GM18511 (cell line): ENCODE results near the gene TSHZ1.

Experiments
- ATAC-seq: cut with Tn5 transposase; IDR thresholded peaks from one replicate; pipeline ENCODE4 v1.9.1; 2021; ENCODE audit warnings: mild to moderate bottlenecking, moderate library complexity; ENCODE audit not compliant: unreplicated experiment

TSHZ1 gene

DNA sequence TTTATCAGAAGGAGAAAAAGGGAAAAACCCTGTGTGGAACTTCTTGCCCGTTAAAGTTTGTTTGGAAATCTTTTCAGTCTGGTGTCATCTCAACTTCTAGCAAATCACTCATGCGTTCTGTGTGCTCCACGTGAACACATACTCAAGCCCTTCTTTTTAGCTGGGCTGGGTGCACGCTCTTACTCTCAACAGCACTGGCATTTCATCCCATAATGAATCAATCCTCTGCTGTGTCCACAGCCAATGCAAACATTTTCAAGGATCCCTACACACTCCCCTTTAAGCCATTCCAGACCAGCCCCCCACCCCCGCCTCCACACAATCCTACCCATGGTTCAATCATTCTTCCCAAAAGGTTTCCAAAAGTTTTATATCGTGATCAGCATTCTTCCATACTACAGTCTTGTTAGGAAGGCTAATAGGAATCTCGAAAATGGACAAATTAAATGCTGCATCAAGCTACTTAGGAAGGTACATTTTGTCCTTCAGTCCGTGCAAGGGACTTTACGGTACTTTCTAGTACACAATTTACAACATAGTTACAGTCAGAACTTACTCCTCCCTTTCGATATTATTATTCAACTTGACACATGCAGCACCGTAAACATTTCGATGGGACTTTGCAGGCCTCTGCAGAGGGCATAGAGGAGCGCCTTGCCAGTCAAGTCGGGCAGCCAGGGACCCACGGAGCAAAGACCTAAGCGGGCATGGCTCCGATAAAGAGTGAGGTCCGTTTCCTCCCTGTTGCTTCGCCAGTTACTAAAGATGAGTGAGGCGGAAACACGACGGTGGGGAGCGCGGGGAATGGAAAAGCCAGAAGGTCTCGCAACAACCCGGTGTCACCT, 3.1 kb upstream of the TSHZ1 start:
- ATAC-seq = peak; percentile 0

GRCh38 chr18:75208155-75208835, 2.3 kb upstream of the TSHZ1 start:
- ATAC-seq = peak; percentile 9

- ATAC-seq = peak; percentile 11
Observed at GRCh38 chr18:75208836-75209128, 1.8 kb upstream of the TSHZ1 start.

- ATAC-seq = peak; percentile 47
Observed at GRCh38 chr18:75209129-75209950, 1.3 kb upstream of the TSHZ1 start, which contains the start of gene PTGR3. Gene PTGR3 (minus strand): TSS chr18:75209139. CDS start chr18:75209058, 81 bp downstream.

DNA sequence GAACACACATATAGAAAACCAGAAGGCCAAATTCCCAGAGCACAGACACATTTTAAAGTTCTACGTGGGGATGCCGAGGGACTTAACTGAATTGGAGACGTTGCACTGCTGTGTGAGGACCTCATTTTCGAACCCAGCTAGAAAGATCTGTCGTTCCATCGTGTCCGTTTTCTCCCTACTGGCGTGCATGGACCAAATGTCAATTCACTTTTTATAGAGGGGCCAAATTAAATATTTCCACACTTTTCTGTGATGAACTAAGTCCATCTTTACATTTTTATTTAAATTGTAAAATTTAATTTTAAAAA, 692 bp upstream of the TSHZ1 start:
- ATAC-seq = no peak

- no peak for ATAC-seq
Observed at GRCh38 chr18:75211002-75211621, 515 bp downstream of the TSHZ1 start.

- ATAC-seq = no peak
Observed at GRCh38 chr18:75211626-75211952, 992 bp downstream of the TSHZ1 start.

DNA sequence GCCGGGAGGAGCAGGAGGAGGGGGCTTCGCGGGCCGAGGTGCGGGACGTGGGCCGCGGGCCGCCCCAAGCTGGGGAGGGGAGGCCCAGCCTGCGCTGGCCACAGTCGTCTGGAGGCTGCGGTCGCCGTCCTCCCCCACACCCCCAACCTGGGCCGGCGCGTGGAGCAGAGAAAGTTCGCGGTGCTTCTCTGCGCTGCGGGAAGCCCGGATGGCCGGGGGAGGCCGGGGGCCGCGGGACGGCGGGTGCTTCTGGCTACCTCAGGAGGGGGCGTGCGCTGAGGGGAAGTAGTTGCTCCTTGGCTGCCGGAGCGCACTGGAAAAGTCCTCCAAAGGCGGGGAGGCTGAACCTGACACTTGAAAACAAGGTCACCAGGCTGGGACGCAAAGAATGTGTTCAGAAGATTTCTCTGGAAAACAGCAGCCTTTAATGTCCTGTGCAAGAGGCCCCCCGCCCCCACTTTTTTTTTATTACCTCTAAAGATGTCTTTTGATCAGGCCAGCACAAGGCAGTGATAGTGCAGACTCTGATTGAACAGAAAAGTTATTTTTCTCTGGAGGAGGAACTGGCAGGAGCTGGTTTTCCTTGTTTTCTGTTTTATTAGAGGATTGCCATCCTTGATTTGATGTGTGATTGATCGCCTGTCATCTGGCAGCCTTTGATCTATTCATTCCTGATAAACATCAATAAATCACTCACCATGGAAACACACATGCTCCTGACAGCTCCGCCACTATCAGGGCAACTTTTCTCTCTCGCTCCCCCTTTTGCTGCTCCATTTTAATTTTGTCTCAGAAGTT, 1.6 kb downstream of the TSHZ1 start:
- ATAC-seq = no peak

DNA sequence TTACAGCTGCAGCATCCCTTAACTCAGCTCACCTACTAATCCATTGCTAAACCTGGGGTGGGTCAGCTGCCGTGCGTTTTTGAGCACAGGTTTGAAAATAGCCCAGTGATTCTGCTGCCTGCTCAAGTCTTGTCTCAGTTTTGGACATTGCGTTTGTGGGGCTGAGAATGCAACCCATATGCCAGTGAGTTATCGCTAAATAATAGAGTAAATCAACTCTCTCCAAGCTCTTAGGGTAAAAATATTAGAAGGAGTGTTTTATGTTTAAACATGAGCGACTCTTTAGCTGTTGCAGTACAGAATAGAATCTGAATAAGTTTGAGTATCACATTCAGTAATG, 2.1 kb downstream of the TSHZ1 start:
- ATAC-seq = no peak

GRCh38 chr18:75213611-75214331, 3.2 kb downstream of the TSHZ1 start:
- no peak for ATAC-seq

- ATAC-seq = no peak
Observed at GRCh38 chr18:75214332-75214690, 3.7 kb downstream of the TSHZ1 start.

DNA sequence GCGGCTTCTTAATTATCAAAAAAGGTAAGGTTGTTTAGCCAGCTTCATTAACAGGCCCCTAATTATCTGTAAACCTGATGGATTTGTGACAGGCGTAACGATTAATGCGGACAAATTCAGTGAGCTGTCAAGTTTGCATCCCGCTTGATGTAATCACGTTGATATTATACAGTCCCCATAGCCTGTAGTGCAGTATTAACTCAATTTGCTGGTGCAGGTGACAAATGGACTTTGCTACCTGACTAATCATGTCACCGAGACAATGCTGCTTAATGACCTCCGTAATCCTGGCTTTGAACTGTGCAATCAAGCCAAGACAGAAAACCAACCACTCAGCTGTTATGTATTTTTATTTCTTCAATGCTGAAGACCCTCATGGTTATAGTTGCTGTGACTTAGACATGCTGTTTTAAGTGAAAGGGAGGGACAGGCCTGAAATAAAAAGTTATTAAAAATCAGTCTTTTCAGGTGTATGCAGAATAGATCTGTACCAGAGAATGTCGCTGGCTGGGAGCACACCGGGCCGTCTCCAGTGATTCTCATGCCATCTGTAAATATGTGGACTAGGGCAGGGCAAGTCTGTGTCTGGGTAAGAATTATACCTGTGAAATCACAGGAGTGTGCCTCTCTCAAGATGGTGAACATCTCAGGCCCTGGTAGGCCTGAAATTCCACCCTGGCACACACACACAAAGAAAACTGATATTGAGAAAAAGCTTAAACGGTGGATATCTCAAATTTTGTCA, 4.3 kb downstream of the TSHZ1 start:
- no peak for ATAC-seq

- ATAC-seq = no peak
Observed at GRCh38 chr18:75215663-75216062, 5.1 kb downstream of the TSHZ1 start.

DNA sequence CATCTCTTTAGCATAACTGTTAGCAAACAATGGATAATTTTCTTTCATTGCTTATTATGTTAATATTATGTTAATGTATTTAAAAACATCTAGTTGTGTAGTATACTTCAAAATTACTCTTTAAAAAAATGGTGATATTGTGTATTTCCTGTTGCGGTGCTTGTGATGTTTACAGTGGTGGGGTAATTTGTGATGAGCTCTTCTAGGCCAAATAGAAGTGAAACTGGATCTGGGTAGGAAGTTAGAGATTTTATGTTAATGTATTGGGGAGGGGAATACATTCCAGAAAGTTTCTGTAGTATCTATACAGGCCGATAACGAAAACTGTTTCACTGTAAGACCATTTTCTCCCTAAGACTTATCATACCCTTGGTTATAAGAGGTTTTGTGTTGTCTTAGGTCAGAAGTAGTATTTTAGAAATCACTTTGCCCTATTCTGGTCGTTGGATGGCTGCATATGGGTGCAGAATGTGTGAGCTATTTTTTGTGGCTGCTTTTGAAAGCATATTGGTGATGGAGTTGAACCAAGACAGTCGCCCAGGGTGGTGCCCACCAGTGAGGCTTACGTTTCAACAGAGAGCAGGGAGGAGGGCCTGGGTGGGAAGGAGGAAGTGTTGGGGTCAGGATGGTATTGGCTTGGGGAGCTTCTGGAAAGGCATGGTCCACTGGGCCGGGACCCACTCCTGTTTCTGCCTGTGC, 5.8 kb downstream of the TSHZ1 start:
- no peak for ATAC-seq

- no peak for ATAC-seq
Observed at GRCh38 chr18:75216911-75217689, 6.5 kb downstream of the TSHZ1 start.

GRCh38 chr18:75218065-75218923, 7.7 kb downstream of the TSHZ1 start:
- ATAC-seq = no peak

DNA sequence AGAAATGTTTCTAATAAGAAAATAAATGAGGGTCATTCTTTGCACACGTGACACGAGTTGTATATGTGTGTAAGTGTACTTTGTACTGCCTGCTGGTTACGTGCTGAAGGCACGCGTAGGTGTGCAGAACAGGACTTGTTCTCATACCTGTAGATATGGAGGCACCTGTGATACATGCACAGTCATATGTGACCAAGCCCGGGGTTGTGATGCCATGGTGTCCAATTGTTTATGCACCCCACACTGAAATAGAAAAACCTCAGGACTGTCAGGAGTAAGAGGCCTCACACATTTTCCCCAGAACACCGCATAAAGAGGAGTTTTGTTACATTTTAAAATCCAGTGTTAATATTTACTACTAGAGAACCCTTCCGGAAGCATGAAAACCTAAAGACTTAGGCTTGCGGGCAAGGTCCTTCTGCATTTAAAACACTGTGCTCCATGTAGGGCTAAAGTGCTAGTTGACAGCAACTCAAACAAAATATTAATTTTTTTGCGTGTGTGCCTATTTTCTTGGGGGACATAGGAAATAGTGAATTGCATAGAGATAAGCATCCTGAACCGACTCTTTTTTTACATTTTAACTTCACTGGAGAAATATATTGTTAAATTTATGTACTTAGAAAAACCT, 9.3 kb downstream of the TSHZ1 start:
- ATAC-seq = no peak
